Kidney epithelial cell (primary cell): ENCODE results near the gene ENTR1. TPM values are rescaled to one million over a fixed set of nuclear protein-coding genes. Genes with fewer than 3 reads are reported as not detected.

Experiments used
- DNase-seq: peaks from one replicate; pipeline ENCODE4 v3.0.0-alpha.2; 2010; ENCODE audit warnings: low read depth
- H3K27me3 ChIP-seq: 2 replicates; pipeline ENCODE4 v1.6.0; 2011; ENCODE audit warnings: low read length; ENCODE audit not compliant: control insufficient read depth, insufficient read depth
- H3K36me3 ChIP-seq: 2 replicates; pipeline ENCODE4 v1.5.1; 2011; ENCODE audit warnings: low read length; ENCODE audit not compliant: control insufficient read depth, insufficient read depth
- H3K4me3 ChIP-seq: 2 replicates; pipeline ENCODE4 v1.5.1; 2011; ENCODE audit warnings: low read depth, mild to moderate bottlenecking, control low read depth, low read length
- CTCF ChIP-seq: IDR thresholded peaks from 2 replicates; pipeline ENCODE4 v1.5.1; 2011; ENCODE audit warnings: mild to moderate bottlenecking, moderate library complexity, low read length, control low read depth, inconsistent platforms; ENCODE audit not compliant: insufficient read depth, poor library complexity, severe bottlenecking
- total RNA-seq: library from RNA; depleted of rRNA; stranded (reverse); fragments of >200 nt; gene quantifications from 2 replicates; pipeline ENCODE4 v1.2.3, GENCODE V29; 2015

The ENTR1 gene
- total RNA-seq, 1 donor from 2014 or later, result 71.4 TPM

DNA sequence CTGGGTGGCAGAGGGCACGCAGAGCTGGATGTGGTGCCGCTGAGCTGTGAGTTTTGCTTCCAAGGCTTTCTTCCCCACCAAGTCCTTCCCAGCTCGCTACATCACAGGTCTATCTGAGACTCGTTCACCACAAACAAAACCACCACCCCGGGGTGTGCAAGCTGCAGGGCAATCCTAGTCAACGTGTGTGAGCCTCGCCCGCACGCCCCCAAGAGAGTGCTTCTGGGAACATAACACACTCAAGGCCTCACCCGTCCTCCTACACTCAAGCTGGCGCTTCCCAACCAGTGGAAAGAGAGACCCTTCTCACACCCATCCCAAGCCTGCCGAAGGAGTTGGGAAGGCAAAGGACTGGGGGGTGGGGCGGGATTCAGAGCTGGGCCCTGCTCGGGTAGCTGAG, 21.0 kb downstream of the ENTR1 start:
- no peak for DNase-seq
- TF ChIP-seq CTCF, result no peak
- peaks cover 4% of the 10 kb centered on the region for H3K36me3 ChIP-seq
- H3K27me3 ChIP-seq, result no peaks in the 10 kb centered on the region
- no peak overlapping the region for H3K4me3 ChIP-seq

DNA sequence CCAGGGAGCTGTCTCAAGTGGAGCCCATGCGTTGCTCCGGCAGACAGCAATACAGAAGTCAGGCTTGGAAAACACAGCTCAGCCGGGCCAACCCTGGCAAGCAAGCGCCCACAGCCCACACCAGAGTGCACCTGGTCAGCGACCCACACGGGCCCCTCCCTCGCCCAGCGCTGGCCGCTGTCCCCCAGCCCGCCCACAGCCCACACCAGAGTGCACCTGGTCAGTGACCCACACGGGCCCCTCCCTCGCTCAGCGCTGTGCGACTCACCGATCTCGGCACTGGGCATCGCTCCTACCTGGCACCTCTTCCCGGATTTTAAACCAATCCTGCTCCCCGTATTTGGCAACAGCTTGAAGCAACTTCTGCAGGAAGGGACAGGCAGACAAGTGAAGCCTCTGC, 23.2 kb downstream of the ENTR1 start:
- TF ChIP-seq CTCF, result no peak
- Histone ChIP-seq H3K36me3 (peaks cover 3% of the 10 kb centered on the region), H3K27me3 (no peaks in the 10 kb centered on the region), H3K4me3 (no peak overlapping the region)
- DNase-seq, result no peak

GRCh38 chr9:136386018-136386417, 24.4 kb downstream of the ENTR1 start:
- no peak overlapping the region for H3K4me3 ChIP-seq
- TF ChIP-seq CTCF, result no peak
- no peaks in the 10 kb centered on the region for H3K27me3 ChIP-seq
- DNase-seq, result no peak
- peaks cover 4% of the 10 kb centered on the region for H3K36me3 ChIP-seq

DNA sequence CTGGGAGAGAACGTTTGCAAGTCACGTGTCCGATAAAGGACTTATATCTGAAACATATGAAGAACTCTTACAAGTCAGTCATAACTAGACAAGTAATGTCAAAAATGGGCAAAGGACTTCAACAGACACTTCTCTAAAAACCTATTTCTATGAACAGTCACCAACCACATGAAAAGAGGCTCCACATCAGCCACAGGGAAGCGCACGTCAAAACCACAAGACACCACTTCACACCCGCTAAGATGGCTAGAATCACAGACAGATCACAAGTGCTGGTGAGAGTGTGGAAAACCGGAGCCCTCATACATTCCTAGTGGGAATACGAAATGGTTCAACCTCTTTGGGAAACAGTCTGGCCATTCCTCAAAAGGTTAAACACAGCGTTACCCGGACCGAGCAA, 25.4 kb downstream of the ENTR1 start:
- TF ChIP-seq CTCF, result no peak
- no peak overlapping the region for H3K4me3 ChIP-seq
- H3K27me3 ChIP-seq, result no peaks in the 10 kb centered on the region
- peaks cover 4% of the 10 kb centered on the region for H3K36me3 ChIP-seq
- DNase-seq, result no peak

DNA sequence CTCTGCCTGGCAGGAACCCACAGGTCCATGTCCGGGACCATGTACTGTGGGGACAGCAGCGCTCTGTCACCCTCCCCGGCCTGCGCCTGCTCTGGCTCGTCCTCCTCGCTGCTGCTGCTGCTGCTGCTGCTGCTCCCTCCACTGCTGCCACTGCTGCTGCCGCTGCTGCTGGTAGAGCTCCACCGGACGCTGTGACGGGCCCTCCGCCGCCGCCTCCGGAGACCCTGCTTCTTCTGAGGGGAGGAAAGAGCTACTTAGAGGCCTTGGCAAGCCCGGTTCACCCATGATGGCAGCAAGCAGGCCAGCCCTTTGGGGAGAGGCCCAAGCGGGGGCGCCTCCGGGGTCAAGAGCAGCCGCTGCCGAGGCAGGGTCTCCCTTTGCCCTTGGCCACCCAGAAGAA, 27.0 kb downstream of the ENTR1 start:
- TF ChIP-seq CTCF, result no peak

GRCh38 chr9:136381966-136382513, 28.4 kb downstream of the ENTR1 start:
- H3K36me3 ChIP-seq, result peaks cover 4% of the 10 kb centered on the region
- no peak for DNase-seq
- no peak for TF ChIP-seq CTCF

More for the DNA sequence above, 27.0 kb downstream of the ENTR1 start:
- DNase-seq, result no peak
- H3K27me3 ChIP-seq, result no peaks in the 10 kb centered on the region
- no peak overlapping the region for H3K4me3 ChIP-seq
- peaks cover 6% of the 10 kb centered on the region for H3K36me3 ChIP-seq

More at GRCh38 chr9:136381966-136382513, 28.4 kb downstream of the ENTR1 start:
- Histone ChIP-seq H3K27me3 (no peaks in the 10 kb centered on the region), H3K4me3 (no peak overlapping the region)
